NK-92 (cell line): ENCODE data around the gene NAA60.

Source experiments
- DNase-seq: peaks from one replicate; lab custom pipeline; 2025; ENCODE audit not compliant: unreplicated experiment; lab: John Stamatoyannopoulos, UW

The NAA60 gene

GRCh38 chr16:3536271-3536731 lies 92.8 kb downstream of the NAA60 start:
- no peak for DNase-seq
